Measurements from ENCODE around the gene SAMD7.

SAMD7 gene

DNA sequence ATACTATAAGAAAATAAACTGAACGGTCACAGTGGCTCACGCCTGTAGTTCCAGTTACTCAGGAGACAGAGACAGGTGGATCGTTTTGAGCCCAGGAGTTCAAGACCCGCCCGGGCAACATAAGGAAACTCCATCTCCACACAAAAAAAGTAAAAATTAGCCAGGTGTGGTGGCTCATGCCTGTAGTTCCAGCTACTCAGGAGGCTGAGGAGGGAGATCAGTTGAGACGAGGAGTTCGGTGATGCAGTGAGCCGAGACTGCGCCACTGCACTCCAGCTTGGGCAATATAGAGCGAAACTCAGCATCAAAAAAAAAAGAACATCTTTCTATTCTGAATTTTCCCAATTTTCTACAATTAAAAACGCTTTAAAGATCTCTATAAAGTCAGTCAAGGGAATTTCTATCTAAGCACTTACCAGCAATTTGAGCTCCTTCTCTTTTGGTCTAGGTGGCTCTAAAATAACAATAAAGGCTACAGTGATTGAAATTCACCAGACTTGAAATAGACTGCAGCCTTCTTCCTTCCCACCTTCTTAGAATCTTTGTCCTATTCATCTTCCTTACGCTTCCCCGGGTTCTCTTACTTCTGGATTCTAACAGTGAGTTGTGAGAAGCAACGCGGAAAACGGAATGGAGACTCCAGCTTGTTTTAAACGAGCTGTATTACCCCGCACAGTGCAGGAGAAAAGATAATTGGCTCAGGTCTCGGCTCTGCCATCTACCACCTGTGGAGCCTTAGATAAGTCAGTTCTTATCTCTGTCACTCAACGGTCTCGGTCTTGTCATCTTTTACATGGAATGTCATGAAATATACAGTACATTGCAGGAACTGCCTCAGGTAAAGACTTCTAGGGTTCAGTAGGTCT, 54.4 kb downstream of the SAMD7 start:
- no peak for DNase-seq (ENCODE audit: low read depth, low spot score)

DNA sequence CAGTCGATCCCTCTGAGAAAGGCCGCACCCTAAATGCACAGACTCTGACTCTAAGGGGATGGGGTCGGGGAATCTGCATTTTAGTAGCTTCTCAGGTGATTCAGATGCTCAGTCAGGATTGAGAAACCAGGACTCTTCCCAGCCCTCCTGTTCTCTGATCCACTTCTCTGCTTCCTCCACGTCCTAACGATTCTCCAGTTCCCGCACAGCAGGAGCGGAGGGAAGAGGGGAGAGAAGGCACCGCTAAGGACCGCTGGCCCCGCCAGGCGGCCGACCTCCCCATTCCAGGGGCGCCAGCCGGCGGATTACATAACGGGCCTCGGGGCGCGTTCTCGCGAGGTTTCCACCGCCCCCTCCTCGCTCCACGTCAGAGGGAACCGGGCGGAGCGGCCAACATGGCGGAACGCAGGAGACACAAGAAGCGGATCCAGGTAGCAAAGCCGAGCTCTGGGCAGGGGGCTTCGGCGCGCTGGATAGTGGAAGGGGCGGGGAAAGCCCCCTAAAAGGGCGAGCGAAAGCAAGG, 55.1 kb downstream of the SAMD7 start, which contains the start of gene SEC62:
SEC62 (plus strand) TSS at position 380 of the 523 bp plus-strand sequence; CDS start at position 396, 16 bp downstream.
- DNase-seq (ENCODE audit: low read depth, low spot score) = peak; percentile 98

DNA sequence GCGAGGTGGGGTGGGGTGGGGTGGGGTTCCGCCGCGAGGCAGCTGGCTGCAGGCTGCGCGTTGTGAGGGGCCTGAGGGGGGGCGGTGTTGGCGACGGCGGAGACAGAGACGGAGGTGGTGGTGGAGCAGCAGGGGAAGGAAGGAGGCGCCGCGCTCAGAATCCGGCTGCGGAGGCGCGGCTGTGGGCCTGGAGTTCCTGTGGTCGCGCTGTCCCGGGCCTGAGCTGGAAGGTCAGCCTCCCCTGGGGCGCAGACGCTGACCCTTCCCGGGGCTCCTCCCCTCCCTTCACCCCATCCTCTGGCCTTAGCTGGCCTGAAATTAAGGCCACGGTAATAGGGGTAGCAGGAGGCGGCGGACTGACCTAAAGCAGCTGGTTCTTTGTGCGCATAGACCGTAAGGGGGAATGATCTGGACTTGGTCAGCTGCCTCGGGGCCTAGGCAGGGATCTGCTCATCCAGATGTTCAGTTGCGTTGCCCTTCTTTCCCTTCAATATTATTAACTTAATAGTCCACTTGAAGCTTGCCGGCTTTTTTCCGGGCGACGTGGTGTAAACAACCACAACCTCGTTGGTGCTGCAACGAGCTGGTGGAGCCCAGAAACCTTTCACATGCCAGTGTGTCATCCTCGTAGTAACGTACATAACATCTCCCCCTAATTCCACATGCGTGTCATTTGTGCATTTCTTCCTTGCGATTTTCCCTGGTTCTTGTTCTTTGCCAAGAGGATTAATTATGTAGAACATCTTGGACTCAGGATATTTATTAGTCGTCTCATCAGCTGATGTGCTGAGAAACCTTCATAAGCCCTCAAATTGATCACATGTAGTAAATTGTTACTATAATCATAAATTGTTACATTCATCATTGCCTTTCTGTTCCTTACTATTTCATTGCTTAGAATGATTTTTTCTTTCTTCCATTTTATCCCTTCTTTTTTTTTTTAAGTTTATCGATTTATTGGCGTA, 55.9 kb downstream of the SAMD7 start:
- peak; percentile 47 for DNase-seq (ENCODE audit: low read depth, low spot score)

DNA sequence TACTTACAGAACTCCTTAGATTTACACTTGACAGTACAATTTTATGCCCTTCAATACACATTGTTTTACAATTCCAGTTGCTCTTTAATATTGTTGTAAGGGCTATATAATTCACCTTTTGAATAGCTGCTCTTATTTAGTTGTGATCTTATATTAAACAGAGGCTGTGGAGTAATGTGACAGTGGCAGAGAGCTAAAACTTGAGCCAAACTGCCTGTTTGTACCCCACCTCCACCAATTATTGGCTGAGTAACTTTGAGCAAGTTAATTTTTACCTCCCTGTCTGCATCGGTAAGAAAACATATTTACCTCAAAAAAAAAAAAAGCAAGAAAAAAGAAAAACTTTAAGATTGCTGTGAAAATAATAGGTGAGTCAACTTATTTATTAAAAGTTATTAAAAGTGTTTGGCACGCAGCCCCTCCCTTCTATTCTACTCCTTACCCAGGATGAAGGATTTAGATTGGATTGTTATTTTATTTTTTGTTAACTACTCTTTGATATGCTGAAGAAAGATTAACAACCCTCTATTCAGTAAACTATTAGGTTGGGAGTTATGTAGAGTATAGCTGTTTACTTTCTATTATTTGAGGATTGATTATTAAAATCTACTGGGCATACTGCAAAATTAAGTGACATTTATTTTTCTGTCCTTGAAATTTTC, 57.0 kb downstream of the SAMD7 start:
- DNase-seq (ENCODE audit: low read depth, low spot score) = no peak

DNA sequence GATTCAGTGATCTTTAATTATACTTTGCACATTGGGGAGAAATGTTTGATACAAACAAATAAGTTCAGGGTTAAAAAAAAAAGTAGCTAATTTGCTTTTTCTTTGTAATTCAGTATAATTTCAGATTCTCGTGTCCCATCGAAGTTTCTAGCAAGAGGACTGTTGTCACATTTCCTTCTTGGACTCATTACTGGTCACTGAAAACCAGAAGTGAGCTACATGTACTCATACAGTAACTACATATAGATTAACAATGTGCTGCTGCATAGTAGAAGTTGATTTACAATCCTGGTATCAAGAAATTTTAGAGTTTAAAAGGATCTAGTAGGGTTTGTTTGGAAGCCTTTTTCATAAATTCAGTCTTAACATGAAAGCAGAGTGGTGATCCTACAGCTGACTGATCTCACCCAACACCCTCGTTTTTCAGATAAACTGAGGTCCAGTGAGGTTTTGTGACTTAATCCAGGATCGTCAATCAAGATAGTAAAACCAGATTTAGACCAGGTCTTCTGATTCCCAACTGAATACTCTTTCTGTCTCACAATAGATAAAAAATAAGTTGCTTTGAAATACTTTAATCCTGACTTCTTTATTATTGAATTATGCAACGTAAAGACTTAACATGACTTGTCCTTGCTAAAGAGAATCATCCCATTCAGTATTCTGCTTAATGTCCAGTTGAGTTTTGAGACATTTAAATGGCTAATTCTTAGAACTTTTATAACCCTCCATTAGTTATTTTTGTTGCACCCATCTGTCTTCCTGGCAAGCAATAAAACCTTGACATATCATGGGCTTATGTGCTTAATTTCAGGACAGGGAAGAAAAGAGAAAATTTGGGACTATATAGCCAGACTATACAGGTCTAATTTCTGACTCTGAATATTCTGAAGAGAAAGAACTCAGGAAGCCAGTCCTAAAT, 58.1 kb downstream of the SAMD7 start:
- DNase-seq (ENCODE audit: low read depth, low spot score) = no peak

DNA sequence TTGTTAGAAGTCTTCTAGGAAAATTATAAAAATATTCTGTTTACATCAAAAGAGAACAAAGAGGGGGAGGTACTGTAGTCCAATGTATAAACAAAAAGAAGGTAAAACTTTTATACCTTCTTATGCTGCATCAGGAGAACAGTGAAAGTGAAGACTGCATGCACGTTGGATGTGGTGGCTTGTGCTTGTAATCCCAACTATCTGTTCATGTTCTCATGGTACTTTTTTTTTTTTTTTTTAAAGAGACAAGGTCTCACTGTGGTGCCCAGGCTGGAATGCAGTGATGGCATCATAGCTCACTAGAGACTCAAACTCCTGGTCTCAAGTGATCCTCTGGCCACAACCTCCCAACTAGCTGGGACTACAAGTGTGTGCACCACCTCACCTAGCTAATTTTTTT, 59.5 kb downstream of the SAMD7 start:
- no peak for DNase-seq (ENCODE audit: low read depth, low spot score)

DNA sequence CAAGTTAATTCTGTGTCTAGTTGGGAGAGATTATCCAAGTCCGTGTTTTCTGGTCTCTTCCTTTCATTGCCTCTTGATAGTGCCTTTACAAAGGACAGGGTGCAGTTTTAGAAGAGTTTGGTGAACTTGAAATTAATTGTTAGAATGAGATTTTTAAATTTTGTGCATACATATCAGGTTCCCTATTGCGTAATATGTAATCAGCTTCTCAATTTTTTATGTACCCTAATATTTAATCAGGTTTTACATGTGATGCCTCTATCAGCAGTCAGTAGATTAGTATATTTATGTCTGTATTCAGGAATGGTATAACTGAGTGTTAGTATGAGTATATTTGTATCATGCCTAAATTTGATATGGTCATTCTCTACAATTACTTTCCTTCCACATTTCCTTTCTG, 60.1 kb downstream of the SAMD7 start:
- no peak for DNase-seq (ENCODE audit: low read depth, low spot score)

DNA sequence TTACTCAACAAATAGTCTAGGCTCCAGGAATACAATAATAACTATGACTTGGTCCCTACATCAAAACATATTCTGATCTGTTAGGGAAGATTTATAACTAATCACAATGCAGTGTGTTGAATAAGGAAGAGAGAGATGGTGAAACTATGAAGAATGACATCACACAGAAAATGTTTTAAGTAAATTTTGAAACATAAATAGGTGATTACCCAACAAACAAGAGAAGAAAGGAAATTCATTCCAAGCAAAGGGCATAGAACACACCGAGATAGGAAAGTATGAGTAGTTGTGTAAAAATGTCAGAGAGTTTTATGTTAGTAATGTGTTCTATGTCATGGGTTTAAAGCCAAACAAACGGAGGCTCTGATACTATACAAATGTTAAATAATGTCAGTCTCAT, 68.7 kb downstream of the SAMD7 start:
- no peak for DNase-seq (ENCODE audit: low read depth, low spot score)

DNA sequence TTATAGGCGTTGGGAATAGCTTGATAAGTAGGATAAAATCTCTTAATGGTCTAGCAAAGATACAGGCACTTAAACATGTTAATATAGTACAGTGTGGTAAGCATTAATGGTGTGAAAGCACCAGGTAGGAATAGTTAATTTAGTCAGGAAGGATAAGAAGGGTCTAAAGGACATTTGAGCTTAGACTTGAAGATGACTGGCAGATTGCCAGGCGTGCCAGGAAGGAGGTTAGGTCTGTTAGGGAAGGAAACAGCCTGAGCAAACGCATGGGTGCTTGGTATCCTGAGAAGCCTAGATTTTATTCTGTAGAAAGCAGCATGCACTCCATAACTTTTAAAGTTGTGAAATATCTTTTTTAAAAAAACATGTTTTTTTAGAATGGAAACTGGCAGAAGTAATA, 72.9 kb downstream of the SAMD7 start:
- no peak for DNase-seq (ENCODE audit: low read depth, low spot score)

All from astrocyte of the hippocampus (primary cell).